Tibial nerve (tissue), 3 donors: ENCODE measurements around the gene LYPD4.

Source experiments
- POLR2A ChIP-seq, 2 donors: fragments of 450-650 bp; IDR thresholded peaks; one replicate each; pipeline ENCODE4 v1.6.1; 2017; ENCODE audit warnings: antibody characterized with exemption in 2 of 2, mild to moderate bottlenecking in 2 of 2, moderate library complexity in 2 of 2
- TF ChIP-seq, protein P1 (sequence below), 5 experiments: fragments of 200-600 bp in 3 of 5; fragments of 450-650 bp in 2 of 5; sonication (generic) in 3 of 5; IDR thresholded peaks; one replicate each; pipeline ENCODE4 v1.5.1; 2016 to 2019; ENCODE audit warnings: antibody characterized with exemption in 5 of 5, mild to moderate bottlenecking in 3 of 5, moderate library complexity in 2 of 5

GRCh38 chr19:41889896-41890295 is 45.4 kb upstream of the LYPD4 start:
- TF ChIP-seq, protein P1, sequence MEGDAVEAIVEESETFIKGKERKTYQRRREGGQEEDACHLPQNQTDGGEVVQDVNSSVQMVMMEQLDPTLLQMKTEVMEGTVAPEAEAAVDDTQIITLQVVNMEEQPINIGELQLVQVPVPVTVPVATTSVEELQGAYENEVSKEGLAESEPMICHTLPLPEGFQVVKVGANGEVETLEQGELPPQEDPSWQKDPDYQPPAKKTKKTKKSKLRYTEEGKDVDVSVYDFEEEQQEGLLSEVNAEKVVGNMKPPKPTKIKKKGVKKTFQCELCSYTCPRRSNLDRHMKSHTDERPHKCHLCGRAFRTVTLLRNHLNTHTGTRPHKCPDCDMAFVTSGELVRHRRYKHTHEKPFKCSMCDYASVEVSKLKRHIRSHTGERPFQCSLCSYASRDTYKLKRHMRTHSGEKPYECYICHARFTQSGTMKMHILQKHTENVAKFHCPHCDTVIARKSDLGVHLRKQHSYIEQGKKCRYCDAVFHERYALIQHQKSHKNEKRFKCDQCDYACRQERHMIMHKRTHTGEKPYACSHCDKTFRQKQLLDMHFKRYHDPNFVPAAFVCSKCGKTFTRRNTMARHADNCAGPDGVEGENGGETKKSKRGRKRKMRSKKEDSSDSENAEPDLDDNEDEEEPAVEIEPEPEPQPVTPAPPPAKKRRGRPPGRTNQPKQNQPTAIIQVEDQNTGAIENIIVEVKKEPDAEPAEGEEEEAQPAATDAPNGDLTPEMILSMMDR (IDR thresholded peaks at IDR 0.05): no peak
- TF ChIP-seq POLR2A (IDR thresholded peaks at IDR 0.05): no peak
